PC-3 (cell line): ENCODE measurements around the gene ZSWIM8. TPM values are rescaled to one million over a fixed set of nuclear protein-coding genes. Genes with fewer than 3 reads are reported as not detected.
A peak's percentile ranks its signal among the peaks of the same experiment; 100 is the strongest.

ENCODE experiments used
- ATAC-seq: fragments of 200-7000 bp; cut with Tn5 transposase; 2 replicates; pipeline ENCODE4 v1.9.1; 2020; ENCODE audit warnings: mild to moderate bottlenecking, moderate library complexity
- BruUV-seq: library from RNA; stranded (reverse); fragments of 400-500 nt; replicated peaks from 2 replicates; lab custom pipeline; 2021; lab: Mats Ljungman, UMichigan
- CTCF ChIA-PET: fragments of 300-600 bp; sonication (Branson Sonifier 250); formaldehyde crosslinking; loops from one replicate; lab custom pipeline; 2022; ENCODE audit warnings: antibody characterized with exemption; lab: Charles Lee
- POLR2A ChIA-PET: fragments of 300-600 bp; sonication (Branson Sonifier 250); formaldehyde crosslinking; loops from one replicate; lab custom pipeline; 2022; ENCODE audit warnings: antibody characterized with exemption; ENCODE audit not compliant: unreplicated experiment; lab: Charles Lee
- DNase-seq: peaks from one replicate; pipeline ENCODE4 v3.0.0-alpha.2; 2015
- H2AFZ ChIP-seq: fragments of 300-600 bp; sonication (generic); 2 replicates; pipeline ENCODE4 v1.6.0; 2016; ENCODE audit warnings: antibody characterized with exemption, low read length
- H3F3A ChIP-seq: fragments of 300-600 bp; sonication (generic); one replicate; pipeline ENCODE4 v1.6.0; 2017; ENCODE audit warnings: antibody characterized with exemption, low read length, control low read depth, mild to moderate bottlenecking; ENCODE audit not compliant: unreplicated experiment
- H3K27ac ChIP-seq: fragments of 300-600 bp; sonication (generic); 2 replicates; pipeline ENCODE4 v1.5.1; 2016; ENCODE audit warnings: mild to moderate bottlenecking, low read length
- H3K27me3 ChIP-seq: fragments of 300-600 bp; sonication (generic); 2 replicates; pipeline ENCODE4 v1.6.1; 2016; ENCODE audit warnings: low read length, mixed read lengths
- H3K36me3 ChIP-seq: fragments of 300-600 bp; sonication (generic); 2 replicates; pipeline ENCODE4 v1.6.1; 2016; ENCODE audit warnings: low read depth, mixed run types, low read length, mixed read lengths
- H3K4me1 ChIP-seq: fragments of 300-600 bp; sonication (generic); 2 replicates; pipeline ENCODE4 v1.5.1; 2016; ENCODE audit warnings: low read length; ENCODE audit not compliant: insufficient read depth
- H3K4me2 ChIP-seq: fragments of 300-600 bp; sonication (generic); 2 replicates; pipeline ENCODE4 v1.6.0; 2016; ENCODE audit warnings: low read length
- H3K4me3 ChIP-seq: fragments of 300-600 bp; sonication (generic); 2 replicates; pipeline ENCODE4 v1.5.1; 2016; ENCODE audit warnings: mild to moderate bottlenecking, low read length, mixed read lengths
- H3K79me2 ChIP-seq: fragments of 300-600 bp; sonication (generic); 2 replicates; pipeline ENCODE4 v1.6.1; 2017; ENCODE audit warnings: low read length, mixed read lengths
- H3K9ac ChIP-seq: fragments of 300-600 bp; sonication (generic); 2 replicates; pipeline ENCODE4 v1.6.0; 2016; ENCODE audit warnings: mild to moderate bottlenecking, low read length
- H3K9me2 ChIP-seq: fragments of 300-600 bp; sonication (generic); replicated peaks from 2 replicates; pipeline ENCODE4 v1.6.1; 2016; ENCODE audit warnings: mixed run types, low read length, mixed read lengths
- H3K9me3 ChIP-seq: fragments of 300-600 bp; sonication (generic); 2 replicates; pipeline ENCODE4 v1.6.1; 2016; ENCODE audit warnings: low read length, mixed read lengths
- H4K20me1 ChIP-seq: fragments of 300-600 bp; sonication (generic); 2 replicates; pipeline ENCODE4 v1.6.1; 2016; ENCODE audit warnings: low read length, mixed read lengths
- EZH2 ChIP-seq: fragments of 300-600 bp; sonication (generic); IDR thresholded peaks from one replicate; pipeline ENCODE4 v1.6.1; 2017; ENCODE audit warnings: antibody characterized with exemption, mild to moderate bottlenecking, low read length; ENCODE audit not compliant: unreplicated experiment
- EZH2phosphoT487 ChIP-seq: fragments of 300-600 bp; sonication (generic); IDR thresholded peaks from 2 replicates; pipeline ENCODE4 v1.6.1; 2018; ENCODE audit warnings: mild to moderate bottlenecking, antibody characterized with exemption, low read length, borderline replicate concordance
- intact Hi-C: fragments of 100-400 bp; cut with micrococcal nuclease; formaldehyde crosslinking; loops from 2 replicates; pipeline ENCODE4 v1.9.0; 2023
- total RNA-seq: library from RNA; depleted of rRNA; stranded (reverse); fragments of >200 nt; gene quantifications from 2 replicates; pipeline ENCODE4 v1.2.3, GENCODE V29; 2014
- TF ChIP-seq, protein P1 (sequence below): fragments of 300-600 bp; sonication (generic); conservative IDR thresholded peaks from 2 replicates; pipeline ENCODE4 v1.5.1; 2017; ENCODE audit warnings: antibody characterized with exemption, low read depth, mild to moderate bottlenecking, low read length

The ZSWIM8 gene
- total RNA-seq, 1 experiment from 2014 or later: 152 TPM

DNA sequence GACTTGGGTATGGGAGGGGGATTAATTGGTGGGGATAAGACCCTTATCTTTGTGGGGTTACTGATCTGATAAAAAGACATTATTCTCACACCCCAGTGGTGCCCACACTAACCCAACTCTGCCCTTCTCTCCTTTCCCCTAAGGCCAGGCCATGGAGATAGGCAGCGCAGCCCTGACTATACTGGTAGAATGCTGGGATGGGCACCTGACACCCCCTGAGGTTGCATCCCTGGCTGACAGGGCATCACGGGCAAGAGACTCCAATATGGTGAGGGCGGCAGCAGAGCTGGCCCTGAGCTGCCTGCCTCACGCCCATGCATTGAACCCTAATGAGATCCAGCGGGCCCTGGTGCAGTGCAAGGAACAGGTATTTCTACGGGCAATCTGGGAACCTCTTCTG, 12.7 kb downstream of the ZSWIM8 start:
- ChIA-PET CTCF (no interaction called here), POLR2A (interaction anchor here (0.6 kb wide), 1 partner anchor 20 kb away, joined by 7 read pairs; no protein-coding TSS in a partner anchor)
- H2AFZ ChIP-seq: no peak overlapping the region
- BruUV-seq: no TSS peak
- no peak for DNase-seq
- H4K20me1 ChIP-seq: no peaks in the 10 kb centered on the region
- no peaks in the 10 kb centered on the region for H3F3A ChIP-seq
- no peak overlapping the region for H3K27ac ChIP-seq
- H3K27me3 ChIP-seq: no peaks in the 10 kb centered on the region
- no peaks in the 10 kb centered on the region for H3K9me3 ChIP-seq
- TF ChIP-seq, protein P1, sequence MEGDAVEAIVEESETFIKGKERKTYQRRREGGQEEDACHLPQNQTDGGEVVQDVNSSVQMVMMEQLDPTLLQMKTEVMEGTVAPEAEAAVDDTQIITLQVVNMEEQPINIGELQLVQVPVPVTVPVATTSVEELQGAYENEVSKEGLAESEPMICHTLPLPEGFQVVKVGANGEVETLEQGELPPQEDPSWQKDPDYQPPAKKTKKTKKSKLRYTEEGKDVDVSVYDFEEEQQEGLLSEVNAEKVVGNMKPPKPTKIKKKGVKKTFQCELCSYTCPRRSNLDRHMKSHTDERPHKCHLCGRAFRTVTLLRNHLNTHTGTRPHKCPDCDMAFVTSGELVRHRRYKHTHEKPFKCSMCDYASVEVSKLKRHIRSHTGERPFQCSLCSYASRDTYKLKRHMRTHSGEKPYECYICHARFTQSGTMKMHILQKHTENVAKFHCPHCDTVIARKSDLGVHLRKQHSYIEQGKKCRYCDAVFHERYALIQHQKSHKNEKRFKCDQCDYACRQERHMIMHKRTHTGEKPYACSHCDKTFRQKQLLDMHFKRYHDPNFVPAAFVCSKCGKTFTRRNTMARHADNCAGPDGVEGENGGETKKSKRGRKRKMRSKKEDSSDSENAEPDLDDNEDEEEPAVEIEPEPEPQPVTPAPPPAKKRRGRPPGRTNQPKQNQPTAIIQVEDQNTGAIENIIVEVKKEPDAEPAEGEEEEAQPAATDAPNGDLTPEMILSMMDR: no peak
- TF ChIP-seq EZH2phosphoT487: no peak
- no peak for TF ChIP-seq EZH2
- no peak overlapping the region for H3K4me3 ChIP-seq
- ATAC-seq: no peak
- peaks cover 85% of the 10 kb centered on the region for H3K36me3 ChIP-seq
- no peak overlapping the region for H3K9ac ChIP-seq
- H3K9me2 ChIP-seq: no peaks in the 10 kb centered on the region
- intact Hi-C loops: no loop called here
- H3K4me1 ChIP-seq: no peaks in the 10 kb centered on the region
- H3K4me2 ChIP-seq: no peak overlapping the region
- H3K79me2 ChIP-seq: no peaks in the 10 kb centered on the region

DNA sequence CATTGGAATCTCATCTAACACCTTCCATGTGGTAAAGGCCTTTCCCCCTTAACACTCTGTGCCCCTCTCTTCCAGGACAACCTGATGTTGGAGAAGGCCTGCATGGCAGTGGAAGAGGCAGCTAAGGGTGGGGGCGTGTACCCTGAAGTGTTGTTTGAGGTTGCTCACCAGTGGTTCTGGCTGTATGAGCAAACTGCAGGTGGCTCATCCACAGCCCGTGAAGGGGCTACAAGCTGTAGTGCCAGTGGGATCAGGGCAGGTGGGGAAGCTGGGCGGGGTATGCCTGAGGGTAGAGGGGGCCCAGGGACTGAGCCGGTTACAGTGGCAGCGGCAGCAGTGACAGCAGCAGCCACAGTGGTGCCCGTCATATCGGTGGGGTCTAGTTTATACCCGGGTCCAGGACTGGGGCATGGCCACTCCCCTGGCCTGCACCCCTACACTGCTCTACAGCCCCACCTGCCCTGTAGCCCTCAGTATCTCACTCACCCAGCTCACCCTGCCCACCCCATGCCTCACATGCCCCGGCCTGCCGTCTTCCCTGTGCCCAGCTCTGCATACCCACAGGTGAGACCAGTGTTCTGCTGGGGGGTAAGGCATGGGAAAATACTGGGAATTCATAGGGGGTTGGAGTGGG, 13.6 kb downstream of the ZSWIM8 start:
- Histone ChIP-seq H3K27ac (no peak overlapping the region), H3K36me3 (peaks cover 86% of the 10 kb centered on the region), H4K20me1 (no peaks in the 10 kb centered on the region), H3K4me1 (no peaks in the 10 kb centered on the region), H3K9ac (no peak overlapping the region), H3K79me2 (no peaks in the 10 kb centered on the region), H3K4me2 (no peak overlapping the region), H2AFZ (no peak overlapping the region), H3K27me3 (no peaks in the 10 kb centered on the region), H3F3A (no peaks in the 10 kb centered on the region), H3K4me3 (no peak overlapping the region), H3K9me3 (no peaks in the 10 kb centered on the region), H3K9me2 (no peaks in the 10 kb centered on the region)
- intact Hi-C loops: no loop called here
- POLR2A ChIA-PET: interaction anchor here (0.6 kb wide), 1 partner anchor 21 kb away, joined by 7 read pairs; no protein-coding TSS in a partner anchor
- CTCF ChIA-PET: interaction anchor here (0.6 to 1.1 kb wide), 2 partner anchors 19 to 81 kb away, joined by 3 read pairs; no protein-coding TSS in a partner anchor
- TF ChIP-seq, protein P1: no peak
- TF ChIP-seq EZH2 (no peak), EZH2phosphoT487 (no peak)
- BruUV-seq: no TSS peak
- DNase-seq (no peak), ATAC-seq (peak; percentile 2)
